CD4-positive, CD25-positive, alpha-beta regulatory T cell (primary cell): ENCODE measurements around the gene DYNLRB1. TPM values are rescaled to one million over a fixed set of nuclear protein-coding genes. Genes with fewer than 3 reads are reported as not detected.

Experiments used
- ATAC-seq, 2 donors: fragments of 150-1000 bp; cut with Tn5 transposase; one replicate each; pipeline ENCODE4 v1.10.0; 2021; ENCODE audit warnings: low read depth in 2 of 2, moderate number of reproducible peaks in 2 of 2, moderate library complexity in 1 of 2
- DNase-seq, 3 donors: peaks; one replicate each; pipeline versions ENCODE4 v3.0.0 to v3.0.0-alpha.2; 2012 to 2022; ENCODE audit warnings: mixed read lengths in 1 of 3
- H3K27ac ChIP-seq: one replicate; pipeline ENCODE4 v1.7.0; 2013; ENCODE audit warnings: mild to moderate bottlenecking, low read length; ENCODE audit not compliant: insufficient read depth, poor library complexity, severe bottlenecking
- H3K27me3 ChIP-seq: one replicate; pipeline ENCODE4 v1.7.0; 2013; ENCODE audit warnings: low read length; ENCODE audit not compliant: control insufficient read depth, insufficient read depth
- H3K36me3 ChIP-seq: one replicate; pipeline ENCODE4 v1.7.0; 2013; ENCODE audit warnings: mild to moderate bottlenecking, low read length, moderate library complexity; ENCODE audit not compliant: control insufficient read depth, insufficient read depth
- H3K4me1 ChIP-seq: 2 replicates; pipeline ENCODE4 v1.7.0; 2013; ENCODE audit warnings: mild to moderate bottlenecking, low read length; ENCODE audit not compliant: insufficient read depth, control insufficient read depth, poor library complexity, severe bottlenecking
- H3K4me3 ChIP-seq: one replicate; pipeline ENCODE4 v1.7.0; 2013; ENCODE audit warnings: low read depth, mild to moderate bottlenecking, low read length, moderate library complexity
- H3K9me3 ChIP-seq, 2 experiments: 1 replicate in 1 of 2; 2 replicates in 1 of 2; pipeline ENCODE4 v1.7.0; 2013; ENCODE audit warnings: low read length in 2 of 2, mild to moderate bottlenecking in 1 of 2, moderate library complexity in 1 of 2; ENCODE audit not compliant: control insufficient read depth in 2 of 2
- H3K27ac Mint-ChIP-seq, 3 donors: one replicate each; pipeline ENCODE4 v1.8.0; 2020 to 2022; ENCODE audit warnings: mild to moderate bottlenecking in 3 of 3, mixed read lengths in 3 of 3, moderate library complexity in 2 of 3
- H3K27me3 Mint-ChIP-seq: one replicate; pipeline ENCODE4 v1.8.0; 2022; ENCODE audit warnings: mild to moderate bottlenecking, mixed read lengths
- H3K36me3 Mint-ChIP-seq: one replicate; pipeline ENCODE4 v1.8.0; 2020; ENCODE audit warnings: mixed read lengths
- H3K4me1 Mint-ChIP-seq, 4 donors: one replicate each; pipeline ENCODE4 v1.8.0; 2020 to 2022; ENCODE audit warnings: mixed read lengths in 4 of 4, mild to moderate bottlenecking in 1 of 4
- H3K4me3 Mint-ChIP-seq, 4 donors: one replicate each; pipeline ENCODE4 v1.8.0; 2020 to 2022; ENCODE audit warnings: mild to moderate bottlenecking in 4 of 4, mixed read lengths in 4 of 4, moderate library complexity in 3 of 4
- H3K9me3 Mint-ChIP-seq, 7 donors: one replicate each; pipeline ENCODE4 v1.8.0; 2020 to 2022; ENCODE audit warnings: mixed read lengths in 7 of 7, mild to moderate bottlenecking in 3 of 7, moderate library complexity in 2 of 7
- polyA plus RNA-seq, 4 donors: library from polyadenylated mRNA; unstranded; fragments of 300-500 nt; fragmentation: Illumina TruSeq; gene quantifications; one replicate each; pipeline ENCODE4 v1.2.3, GENCODE V29; 2021
- total RNA-seq: library from RNA; stranded (reverse); gene quantifications from one replicate; pipeline ENCODE4 v1.2.3, GENCODE V29; 2022

Gene DYNLRB1
- total and polyA plus RNA-seq, 5 donors from 2014 or later = 82.6 to 369 (median 350) TPM

DNA sequence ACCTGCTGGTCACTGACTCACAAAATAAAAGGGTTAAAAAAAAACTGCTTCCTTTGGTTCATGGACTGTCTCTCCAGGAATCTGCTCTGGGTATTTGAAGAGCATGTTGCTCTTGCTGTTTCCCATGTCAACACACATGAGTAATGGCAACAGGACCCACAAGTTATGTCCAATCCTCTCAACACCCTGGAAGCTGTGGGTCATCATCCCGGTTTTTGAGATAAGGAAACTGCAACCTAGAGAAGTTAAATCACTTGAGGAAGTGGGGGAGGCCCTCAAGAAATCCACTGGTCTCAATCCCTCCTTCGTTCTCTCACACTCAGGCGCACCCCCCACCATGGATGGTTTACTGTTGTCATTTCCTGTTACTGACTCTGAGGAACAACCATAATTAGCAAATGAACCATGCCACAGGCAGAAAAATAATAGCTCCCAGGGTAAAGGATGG, 54.7 kb downstream of the DYNLRB1 start:
- H3K27me3 Mint-ChIP-seq = no peaks in the 10 kb centered on the region
- H3K4me3 ChIP-seq = no peak overlapping the region
- no peak for DNase-seq
- no peak overlapping the region for H3K27ac ChIP-seq
- no peaks in the 10 kb centered on the region for H3K4me1 ChIP-seq
- H3K4me1 Mint-ChIP-seq = peaks cover 6 to 10% (median 9%) of the 10 kb centered on the region in 4 donors
- no peak overlapping the region for H3K4me3 Mint-ChIP-seq
- H3K36me3 Mint-ChIP-seq = peaks cover 29% of the 10 kb centered on the region
- peak in 1 of 2 donors; percentile 28 for ATAC-seq
- H3K27ac Mint-ChIP-seq = peak overlapping the region; percentile 66 to 80 (median 80)
- H3K36me3 ChIP-seq = peaks cover 13% of the 10 kb centered on the region
- H3K9me3 ChIP-seq = no peaks in the 10 kb centered on the region
- no peaks in the 10 kb centered on the region for H3K27me3 ChIP-seq
- H3K9me3 Mint-ChIP-seq = no peaks in the 10 kb centered on the region

DNA sequence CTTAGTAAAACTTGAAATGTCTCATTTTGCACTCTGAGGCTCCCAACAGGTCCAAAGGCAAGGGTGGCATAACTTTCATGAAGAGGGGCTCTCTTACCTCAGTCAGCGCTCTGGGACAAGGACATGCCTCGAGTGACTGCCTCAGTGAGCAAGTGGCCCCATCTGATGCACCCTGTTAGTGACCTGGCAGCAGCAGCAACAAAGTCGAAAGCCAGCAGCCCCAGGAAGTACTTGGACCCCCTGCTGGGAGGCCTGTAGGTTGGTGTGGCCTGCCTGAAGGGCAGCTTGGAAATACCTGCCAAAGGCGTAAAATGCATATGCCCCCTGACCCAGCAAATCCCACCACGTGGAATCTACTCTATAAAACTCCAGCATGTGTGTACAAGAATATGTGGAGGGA, 55.5 kb downstream of the DYNLRB1 start:
- no peaks in the 10 kb centered on the region for H3K27me3 ChIP-seq
- peaks cover 6 to 10% (median 9%) of the 10 kb centered on the region in 4 donors for H3K4me1 Mint-ChIP-seq
- peak overlapping the region in 1 of 3 donors; percentile 66 for H3K27ac Mint-ChIP-seq
- no peak overlapping the region for H3K27ac ChIP-seq
- no peak for DNase-seq
- ATAC-seq = no peak
- no peaks in the 10 kb centered on the region for H3K9me3 ChIP-seq
- H3K27me3 Mint-ChIP-seq = no peaks in the 10 kb centered on the region
- peaks cover 13% of the 10 kb centered on the region for H3K36me3 ChIP-seq
- peaks cover 29% of the 10 kb centered on the region for H3K36me3 Mint-ChIP-seq
- no peak overlapping the region for H3K4me3 ChIP-seq
- no peaks in the 10 kb centered on the region for H3K4me1 ChIP-seq
- no peak overlapping the region for H3K4me3 Mint-ChIP-seq
- H3K9me3 Mint-ChIP-seq = no peaks in the 10 kb centered on the region

DNA sequence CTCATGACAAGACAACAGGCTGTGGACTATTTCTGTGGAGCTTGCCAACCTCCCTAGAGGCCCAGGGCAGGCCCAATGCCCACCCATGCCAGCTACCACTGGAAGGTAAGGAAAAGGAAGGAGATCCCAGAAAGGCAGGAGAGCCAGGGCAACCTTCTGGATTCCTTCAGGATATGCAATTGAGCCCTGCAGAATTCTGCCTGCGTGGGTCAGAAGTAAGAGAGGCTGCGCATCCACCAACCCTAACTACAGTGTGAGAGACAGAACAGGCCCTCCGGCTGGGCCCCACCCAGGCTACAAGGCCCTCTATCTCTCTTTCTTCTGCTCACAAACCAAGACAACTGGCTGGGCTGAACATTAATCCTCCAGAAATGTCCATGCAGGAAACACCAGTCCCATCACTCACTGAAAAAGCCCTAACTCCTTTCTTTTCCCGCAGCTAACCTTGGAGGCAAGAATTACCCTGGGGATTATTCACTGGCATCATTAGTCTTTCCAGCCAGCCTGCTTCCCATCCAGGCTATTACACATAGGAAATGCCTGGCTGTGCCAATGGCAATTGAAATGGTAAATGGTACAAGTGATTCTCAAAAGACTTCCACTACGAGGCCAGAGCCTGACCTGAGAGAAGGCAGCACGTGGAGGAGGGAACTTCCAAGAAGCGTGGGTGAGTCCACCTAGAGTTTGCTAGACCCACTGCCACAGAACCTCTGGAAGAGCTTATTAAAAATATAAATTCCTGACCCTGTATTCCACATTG, 57.5 kb downstream of the DYNLRB1 start:
- peaks cover 25% of the 10 kb centered on the region for H3K36me3 Mint-ChIP-seq
- Histone ChIP-seq H3K27me3 (no peaks in the 10 kb centered on the region), H3K4me1 (no peaks in the 10 kb centered on the region), H3K27ac (no peak overlapping the region), H3K9me3 (no peaks in the 10 kb centered on the region), H3K4me3 (no peak overlapping the region), H3K36me3 (peaks cover 9% of the 10 kb centered on the region)
- no peaks in the 10 kb centered on the region for H3K27me3 Mint-ChIP-seq
- peak overlapping the region in 1 of 3 donors; percentile 33 for H3K27ac Mint-ChIP-seq
- no peak for ATAC-seq
- no peak overlapping the region for H3K4me3 Mint-ChIP-seq
- DNase-seq = no peak
- H3K9me3 Mint-ChIP-seq = no peaks in the 10 kb centered on the region
- H3K4me1 Mint-ChIP-seq = peaks cover 6 to 14% (median 9%) of the 10 kb centered on the region in 4 donors

DNA sequence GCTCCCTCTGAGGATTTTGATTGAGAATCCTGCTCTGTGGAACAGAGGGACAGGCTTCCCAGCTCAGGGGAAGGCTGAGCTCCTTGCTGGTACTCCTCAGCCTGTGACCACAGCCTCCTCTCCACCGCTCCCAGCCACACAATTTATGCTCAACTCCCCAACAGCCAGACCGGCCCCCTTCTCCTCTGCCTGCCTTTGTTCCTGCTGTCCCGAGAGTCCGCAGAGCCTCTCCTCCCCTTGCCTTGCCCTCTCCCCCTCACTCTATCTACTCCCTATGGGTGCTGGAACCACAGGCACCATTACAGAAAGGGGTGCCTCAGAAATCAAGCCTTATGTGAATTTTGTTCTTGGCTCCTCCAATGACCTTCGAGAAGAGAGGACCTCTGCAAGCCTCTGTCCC, 58.2 kb downstream of the DYNLRB1 start:
- Histone ChIP-seq H3K4me1 (peaks cover 4% of the 10 kb centered on the region), H3K27ac (no peak overlapping the region), H3K9me3 (no peaks in the 10 kb centered on the region), H3K4me3 (no peak overlapping the region), H3K27me3 (no peaks in the 10 kb centered on the region), H3K36me3 (peaks cover 9% of the 10 kb centered on the region)
- ATAC-seq (no peak), DNase-seq (no peak)
- H3K9me3 Mint-ChIP-seq = no peaks in the 10 kb centered on the region
- H3K27me3 Mint-ChIP-seq = no peaks in the 10 kb centered on the region
- H3K4me3 Mint-ChIP-seq = no peak overlapping the region
- peaks cover 25% of the 10 kb centered on the region for H3K36me3 Mint-ChIP-seq
- no peak overlapping the region for H3K27ac Mint-ChIP-seq
- peaks cover 8 to 18% (median 12%) of the 10 kb centered on the region in 4 donors for H3K4me1 Mint-ChIP-seq

DNA sequence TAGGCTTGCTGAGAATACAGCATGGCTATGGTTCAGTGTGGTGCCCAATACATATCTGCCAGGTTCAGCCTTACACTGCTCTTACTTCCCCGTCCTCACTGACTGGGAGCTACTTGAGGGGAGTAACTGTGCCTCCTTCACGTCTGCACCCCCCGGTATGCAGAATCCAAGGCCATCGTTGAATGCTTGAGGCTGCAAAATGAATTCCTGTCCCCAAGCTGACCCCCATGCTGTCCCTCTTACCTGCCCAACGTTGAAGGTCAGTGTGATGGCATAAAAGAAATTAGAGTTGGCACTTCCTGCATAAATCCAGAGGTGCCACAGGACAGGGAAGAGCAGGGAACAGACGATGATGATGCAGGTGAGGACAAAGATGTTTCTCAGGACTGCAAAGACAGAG, 58.6 kb downstream of the DYNLRB1 start:
- Mint-ChIP-seq H3K27ac (peak overlapping the region in 1 of 3 donors; percentile 35), H3K27me3 (no peaks in the 10 kb centered on the region)
- H3K27me3 ChIP-seq = no peaks in the 10 kb centered on the region

DNA sequence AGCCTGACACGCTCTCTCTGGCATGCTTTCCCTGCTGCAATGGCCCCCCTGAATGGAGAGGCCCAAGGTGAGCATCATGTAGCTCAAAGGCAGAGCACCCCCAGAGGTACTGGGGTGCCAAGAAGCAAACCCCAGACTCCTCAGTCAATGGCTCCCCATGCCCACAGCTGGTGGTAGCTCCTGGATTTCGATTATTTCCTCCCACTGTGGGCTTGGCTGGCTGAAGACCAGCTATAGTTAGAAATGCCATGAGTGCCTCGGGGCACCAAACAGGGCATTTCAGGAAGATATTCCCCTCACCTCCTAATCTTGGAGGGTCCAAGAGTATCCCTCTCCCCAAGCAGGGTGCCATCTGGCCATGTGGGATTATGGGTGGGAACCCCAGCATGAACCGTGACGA, 59.0 kb downstream of the DYNLRB1 start:
- no peak overlapping the region for H3K27ac ChIP-seq
- DNase-seq = no peak
- no peaks in the 10 kb centered on the region for H3K9me3 ChIP-seq
- Mint-ChIP-seq H3K36me3 (peaks cover 25% of the 10 kb centered on the region), H3K27ac (no peak overlapping the region), H3K4me3 (no peak overlapping the region), H3K27me3 (no peaks in the 10 kb centered on the region), H3K4me1 (peaks cover 17 to 27% (median 20%) of the 10 kb centered on the region in 4 donors), H3K9me3 (no peaks in the 10 kb centered on the region)
- ATAC-seq = no peak
- peaks cover 9% of the 10 kb centered on the region for H3K36me3 ChIP-seq
- H3K4me3 ChIP-seq = no peak overlapping the region
- H3K27me3 ChIP-seq = no peaks in the 10 kb centered on the region
- peaks cover 13% of the 10 kb centered on the region for H3K4me1 ChIP-seq

More for the DNA sequence above, 58.6 kb downstream of the DYNLRB1 start:
- DNase-seq (no peak), ATAC-seq (no peak)
- peaks cover 8% of the 10 kb centered on the region for H3K4me1 ChIP-seq
- Mint-ChIP-seq H3K9me3 (no peaks in the 10 kb centered on the region), H3K4me1 (peaks cover 13 to 23% (median 16%) of the 10 kb centered on the region in 4 donors), H3K4me3 (no peak overlapping the region), H3K36me3 (peaks cover 25% of the 10 kb centered on the region)
- no peak overlapping the region for H3K4me3 ChIP-seq
- no peak overlapping the region for H3K27ac ChIP-seq
- peaks cover 9% of the 10 kb centered on the region for H3K36me3 ChIP-seq
- no peaks in the 10 kb centered on the region for H3K9me3 ChIP-seq

DNA sequence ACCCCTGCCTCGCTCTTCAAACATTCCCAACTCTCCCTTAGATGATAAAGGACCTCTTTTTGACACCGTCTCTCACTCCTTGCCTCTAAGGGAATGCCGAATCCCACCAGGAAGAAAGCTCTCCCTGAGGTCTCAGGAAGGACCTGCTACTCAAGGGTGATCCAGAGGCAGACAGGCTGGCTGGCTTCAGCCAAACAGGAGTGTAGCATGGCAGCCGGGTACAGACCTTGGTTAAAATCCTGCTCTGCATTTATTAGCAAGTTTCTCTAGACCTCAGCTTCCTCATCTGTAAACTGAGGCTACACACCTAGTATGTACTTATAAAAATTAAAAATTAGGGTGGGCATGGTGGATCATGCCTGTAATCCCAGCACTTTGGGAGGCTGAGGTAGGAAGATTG, 59.5 kb downstream of the DYNLRB1 start:
- Mint-ChIP-seq H3K36me3 (peaks cover 24% of the 10 kb centered on the region), H3K4me3 (no peak overlapping the region), H3K4me1 (peaks cover 22 to 31% (median 24%) of the 10 kb centered on the region in 4 donors), H3K27me3 (no peaks in the 10 kb centered on the region), H3K9me3 (no peaks in the 10 kb centered on the region), H3K27ac (peak overlapping the region in 1 of 3 donors; percentile 51)
- Histone ChIP-seq H3K4me3 (no peak overlapping the region), H3K9me3 (no peaks in the 10 kb centered on the region), H3K27ac (no peak overlapping the region), H3K36me3 (peaks cover 9% of the 10 kb centered on the region), H3K27me3 (no peaks in the 10 kb centered on the region), H3K4me1 (peaks cover 17% of the 10 kb centered on the region)
- DNase-seq (no peak), ATAC-seq (no peak)

DNA sequence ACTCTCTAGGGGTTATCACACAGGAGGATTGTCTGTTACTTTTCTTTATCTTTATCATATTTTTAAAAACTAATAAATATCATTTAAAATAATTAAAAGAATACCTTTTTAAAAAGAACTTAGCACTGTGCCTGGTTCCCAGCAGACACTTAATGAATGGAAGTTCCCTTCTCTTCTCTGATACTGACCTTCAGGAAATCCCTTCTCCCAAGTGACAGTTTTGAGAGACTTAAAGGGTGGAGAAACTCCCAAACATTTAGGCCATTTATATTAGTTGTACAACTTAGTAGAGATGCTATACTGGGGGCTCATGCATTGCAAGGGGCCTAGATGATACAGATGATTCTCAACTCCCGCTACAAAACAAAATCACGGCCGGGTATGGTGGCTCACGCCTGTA, 60.8 kb downstream of the DYNLRB1 start:
- Histone ChIP-seq H3K27me3 (no peaks in the 10 kb centered on the region), H3K4me3 (no peak overlapping the region), H3K27ac (no peak overlapping the region), H3K36me3 (peaks cover 7% of the 10 kb centered on the region), H3K9me3 (no peaks in the 10 kb centered on the region), H3K4me1 (peaks cover 29% of the 10 kb centered on the region)
- DNase-seq (no peak), ATAC-seq (no peak)
- no peak overlapping the region for H3K27ac Mint-ChIP-seq
- no peak overlapping the region for H3K4me3 Mint-ChIP-seq
- H3K36me3 Mint-ChIP-seq = peaks cover 19% of the 10 kb centered on the region
- no peaks in the 10 kb centered on the region for H3K27me3 Mint-ChIP-seq
- H3K4me1 Mint-ChIP-seq = peaks cover 19 to 36% (median 26%) of the 10 kb centered on the region in 4 donors
- H3K9me3 Mint-ChIP-seq = no peaks in the 10 kb centered on the region
